HG03045 (cell line): ENCODE results near the gene NCKAP5.

Source experiments
- ATAC-seq: cut with Tn5 transposase; IDR thresholded peaks from one replicate; pipeline ENCODE4 v1.9.1; 2021; ENCODE audit warnings: mild to moderate bottlenecking, moderate library complexity; ENCODE audit not compliant: unreplicated experiment

Gene NCKAP5

DNA sequence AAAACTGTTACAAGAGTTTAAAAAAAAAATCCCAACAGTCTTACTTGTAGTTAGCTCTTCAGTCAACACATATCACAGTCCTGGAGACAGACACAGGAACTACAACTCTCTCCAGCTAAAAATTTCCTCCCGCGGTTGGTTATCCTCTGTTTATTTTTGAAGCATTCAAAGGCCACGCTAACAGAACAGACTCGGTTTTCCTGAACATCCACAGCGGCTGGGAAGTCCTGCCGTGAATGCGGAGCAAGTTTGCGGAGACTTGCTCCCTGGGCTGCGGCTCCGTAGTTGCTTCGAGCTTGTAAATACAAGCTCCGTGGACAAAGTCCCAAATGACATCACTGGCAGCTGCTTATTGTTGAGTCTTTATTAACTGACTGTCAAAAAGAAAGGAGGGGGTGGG is at the start of gene NCKAP5:
Gene NCKAP5 (minus strand): TSS at position 292 of the 400 bp plus-strand sequence. CDS start 50,937 bp downstream, outside the sequence.
- no peak for ATAC-seq

DNA sequence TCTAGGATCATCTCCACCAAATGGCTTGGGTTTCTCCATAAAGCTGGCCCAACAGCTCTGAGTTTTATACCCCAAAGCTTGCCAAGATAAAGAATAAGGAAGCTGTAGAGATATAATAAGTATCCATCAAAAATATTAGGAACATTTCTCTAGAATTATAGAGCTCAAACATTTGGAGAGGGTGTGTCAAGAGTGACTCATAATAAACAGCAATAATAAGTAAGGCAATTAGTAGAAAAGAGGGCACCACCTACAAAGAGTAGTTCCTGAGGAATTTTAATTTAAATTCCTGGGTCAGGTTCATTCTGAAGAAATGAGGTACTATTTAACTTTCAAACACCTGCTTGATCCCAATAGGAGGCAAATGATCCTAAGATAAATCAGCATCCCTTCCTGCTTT is 41.4 kb upstream of the NCKAP5 start:
- ATAC-seq, result no peak

DNA sequence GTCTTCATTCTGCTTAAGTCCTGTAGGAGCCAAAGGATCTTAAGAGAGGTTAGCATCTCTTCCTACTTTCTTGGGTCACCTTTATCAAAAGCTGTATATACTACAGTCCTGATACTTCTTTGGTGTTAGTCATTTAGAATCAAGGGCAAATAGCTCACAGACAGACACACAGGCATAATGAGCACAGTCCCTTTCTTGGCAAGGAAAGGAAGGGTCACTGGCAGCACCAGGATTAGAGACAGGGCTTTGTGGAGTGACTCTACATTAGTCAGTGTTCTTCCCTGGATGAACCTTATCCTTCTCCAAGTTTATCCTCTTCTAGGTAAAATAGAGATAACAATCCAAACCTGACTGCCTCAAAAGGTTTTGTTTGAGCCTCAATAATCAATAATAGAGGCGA is 40.0 kb upstream of the NCKAP5 start:
- no peak for ATAC-seq

DNA sequence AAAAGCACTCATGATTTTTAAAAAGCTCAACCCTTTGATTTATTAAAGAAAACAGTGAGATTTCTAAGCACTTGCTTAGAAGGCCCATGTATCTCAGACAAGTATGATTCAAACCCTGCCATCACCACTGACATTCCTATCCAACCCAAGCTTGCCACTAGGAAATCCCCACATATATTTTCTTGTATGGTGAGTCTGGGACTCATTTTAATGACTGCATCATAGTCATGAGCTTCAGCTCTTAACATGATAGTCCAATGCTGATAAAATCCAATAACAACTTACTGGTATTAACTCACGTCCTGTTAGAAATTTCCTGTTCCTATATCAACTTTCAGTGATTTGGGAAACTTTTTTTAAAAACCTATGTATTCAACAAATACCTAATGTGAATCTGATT is 39.4 kb upstream of the NCKAP5 start:
- no peak for ATAC-seq

DNA sequence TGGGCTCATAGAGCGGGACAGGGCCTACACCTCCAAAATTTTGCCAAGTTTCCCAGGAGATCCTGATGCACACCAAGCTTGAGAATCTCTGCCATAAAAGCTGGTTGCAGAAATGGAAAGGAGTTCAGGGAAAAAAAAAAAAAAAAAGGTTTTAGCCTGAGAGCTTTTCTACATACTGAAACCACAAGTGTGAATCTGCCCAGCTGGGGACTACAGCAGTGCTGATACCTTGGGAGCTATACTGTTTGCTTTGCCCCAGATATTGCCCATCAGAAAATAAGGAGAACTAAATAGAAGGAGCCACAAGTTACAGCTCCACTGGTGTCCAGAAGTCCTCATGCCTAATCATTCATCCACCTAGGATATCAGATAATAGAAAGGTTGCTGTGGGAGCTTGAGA is 38.4 kb upstream of the NCKAP5 start:
- no peak for ATAC-seq

DNA sequence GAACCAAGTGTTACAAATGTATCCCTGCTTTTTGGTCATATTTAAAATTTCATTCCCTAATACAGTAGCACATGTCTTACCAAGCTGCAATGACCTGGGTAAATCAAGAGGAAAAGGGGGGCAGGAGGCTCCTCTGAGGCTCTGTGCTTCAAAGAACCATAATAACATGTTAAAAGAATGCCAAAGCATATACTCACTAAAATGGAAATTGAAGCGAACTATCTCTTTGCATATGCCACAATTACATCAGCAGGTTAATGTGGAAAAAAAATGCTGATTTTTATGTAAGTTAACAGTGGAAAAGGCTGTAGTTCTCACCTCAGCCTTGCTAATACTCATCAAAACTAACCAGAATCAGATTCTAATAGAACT is 37.5 kb upstream of the NCKAP5 start:
- no peak for ATAC-seq

DNA sequence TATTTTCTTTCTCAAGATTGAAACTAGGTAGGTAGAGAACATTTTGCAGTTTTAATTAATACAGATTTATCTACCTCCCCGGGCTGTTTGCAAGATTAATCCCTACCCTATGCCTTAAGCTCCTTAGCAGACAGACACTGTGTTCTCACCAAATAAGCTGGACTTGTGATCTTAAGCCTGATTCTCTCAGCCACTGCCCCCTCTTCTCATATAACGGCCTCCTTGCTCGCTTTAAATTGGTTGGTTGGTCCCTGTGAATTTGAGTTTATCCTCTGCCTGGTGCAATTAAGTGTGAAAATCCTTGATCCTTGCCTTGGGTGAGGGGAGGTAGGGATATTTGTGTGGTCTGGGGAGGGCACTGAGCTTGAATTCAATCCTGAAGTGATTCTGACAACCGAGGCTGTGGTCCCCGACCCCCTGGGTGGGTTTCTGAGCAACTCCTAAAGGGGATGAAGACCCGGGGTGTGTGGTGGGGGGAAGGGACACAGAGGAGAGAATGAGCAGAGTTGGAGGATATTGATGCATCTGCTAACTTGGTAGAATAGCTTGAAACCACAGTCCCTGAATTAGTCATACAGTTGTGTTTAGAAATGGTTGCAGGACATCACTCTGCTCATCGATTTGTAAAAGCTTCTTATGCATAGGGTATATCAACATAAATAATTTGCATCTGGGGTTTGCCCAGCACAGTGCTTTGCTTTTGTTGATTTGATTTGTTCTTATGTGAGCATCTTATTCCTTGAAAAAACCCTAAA is 36.9 kb upstream of the NCKAP5 start:
- ATAC-seq, result no peak

DNA sequence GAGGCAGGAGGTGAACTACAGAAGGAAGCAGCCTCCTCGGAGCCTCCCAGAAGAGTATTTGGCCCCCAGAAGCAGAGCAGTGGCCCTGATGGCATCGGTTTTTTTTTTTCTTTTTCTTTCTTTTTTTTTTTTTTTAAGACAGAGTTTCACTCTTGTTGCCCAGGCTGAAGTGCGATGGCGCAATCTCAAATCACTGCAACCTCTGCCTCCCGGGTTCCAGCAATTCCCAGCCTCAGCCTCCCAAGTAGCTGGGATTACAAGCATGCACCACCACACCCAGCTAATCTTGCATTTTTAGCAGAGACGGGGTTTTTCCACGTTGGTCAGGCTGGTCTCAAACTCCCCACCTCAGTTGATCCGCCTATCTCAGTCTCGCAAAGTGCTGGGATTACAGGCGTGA is 34.8 kb upstream of the NCKAP5 start:
- no peak for ATAC-seq

DNA sequence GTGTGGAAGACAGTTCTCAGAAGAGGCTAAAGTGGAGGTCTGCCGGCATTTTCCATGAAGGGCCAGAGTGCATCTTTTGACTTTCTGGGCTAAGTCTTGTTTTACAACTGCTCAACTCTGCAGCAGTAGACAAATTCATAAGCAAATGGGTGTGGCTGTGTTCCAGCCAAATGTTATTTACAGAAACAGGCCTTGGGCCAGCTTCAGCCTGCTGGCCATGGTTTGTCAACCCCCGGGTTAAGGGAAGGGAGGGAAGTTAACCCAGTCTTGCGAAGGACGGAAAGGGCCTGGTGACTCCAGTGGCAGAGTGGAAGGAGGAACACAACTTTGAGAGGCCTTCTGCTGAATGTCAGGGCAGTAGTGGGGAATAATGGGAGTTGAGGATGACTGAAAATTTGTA is 34.3 kb upstream of the NCKAP5 start:
- ATAC-seq, result no peak

DNA sequence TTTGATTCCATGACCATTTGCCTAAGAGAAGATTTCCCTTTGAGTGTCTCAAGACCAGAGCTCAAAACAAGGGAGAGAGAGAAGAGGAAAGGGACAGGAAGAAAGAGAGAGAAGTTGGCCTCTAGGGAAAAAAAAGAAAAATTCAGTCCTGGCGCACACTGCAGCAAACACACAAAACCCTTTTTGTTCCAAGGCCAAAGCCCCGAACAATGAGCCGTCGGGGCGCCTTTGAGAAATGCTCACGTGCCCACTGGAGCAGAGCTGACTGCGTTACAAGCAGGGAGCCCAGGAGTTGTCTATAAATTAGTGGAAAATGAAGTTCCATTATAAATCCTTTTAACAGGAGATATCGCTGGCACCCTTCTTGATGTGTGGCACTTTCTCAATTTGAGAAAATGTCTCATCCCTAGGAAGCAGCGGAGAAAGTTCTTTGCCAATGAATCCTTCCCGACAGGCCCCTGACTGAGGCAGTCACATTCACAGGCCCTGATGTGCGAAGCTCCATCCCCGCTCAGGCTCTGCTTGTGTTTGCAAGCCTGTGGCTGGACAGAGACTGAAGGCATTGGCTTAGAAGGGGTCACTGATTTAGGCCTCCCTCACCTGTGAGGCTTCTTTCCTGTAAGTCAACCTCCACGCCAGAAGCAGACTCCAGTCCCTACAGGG is 32.1 kb upstream of the NCKAP5 start:
- ATAC-seq, result no peak

DNA sequence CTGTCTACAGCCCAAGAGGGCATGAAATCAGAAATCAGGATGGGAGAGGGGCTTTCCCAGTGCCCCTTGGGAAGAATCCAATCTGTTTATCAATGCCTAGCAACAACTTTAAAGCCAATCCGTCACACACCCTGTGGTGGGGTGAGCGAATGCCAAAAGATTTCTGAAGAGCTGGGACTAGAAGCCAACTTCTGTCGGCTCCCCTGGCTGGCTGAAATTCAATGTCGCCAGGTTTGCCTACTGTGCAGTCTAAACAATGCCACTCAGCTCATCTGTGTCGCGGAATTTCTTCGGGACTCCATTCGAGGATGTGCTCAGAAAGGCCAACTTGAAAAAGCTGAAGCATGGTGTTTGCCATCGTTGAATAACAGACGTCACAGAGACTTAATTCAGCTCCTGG is 31.5 kb upstream of the NCKAP5 start:
- ATAC-seq, result no peak

DNA sequence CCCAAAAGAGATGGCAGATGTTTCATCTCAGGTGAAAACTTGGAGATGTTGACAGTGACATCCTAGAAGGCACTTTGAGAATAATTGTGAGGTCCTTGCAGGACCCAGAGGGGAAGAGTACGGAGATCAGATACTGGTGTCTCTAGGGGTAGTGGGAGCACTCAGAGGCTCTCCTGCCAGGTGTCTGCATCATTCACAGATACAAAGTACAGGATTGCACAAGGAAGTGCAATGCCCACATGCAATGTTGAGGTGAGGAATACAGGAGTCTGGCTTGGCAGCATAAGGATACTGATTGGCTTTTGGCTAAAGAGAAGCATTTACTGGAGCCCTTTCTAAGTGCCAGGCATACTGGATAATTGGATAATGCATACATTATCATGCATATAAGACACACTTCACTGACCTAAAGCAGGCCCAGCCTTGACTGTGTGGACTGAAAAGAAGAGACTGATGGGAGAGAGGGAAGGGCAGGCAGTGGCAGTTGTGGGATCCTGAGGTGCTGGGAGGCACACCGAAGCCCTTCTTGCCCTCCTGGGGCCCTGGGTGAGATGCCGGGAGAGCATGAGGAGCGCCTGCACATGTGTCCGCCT is 31.0 kb upstream of the NCKAP5 start:
- no peak for ATAC-seq

DNA sequence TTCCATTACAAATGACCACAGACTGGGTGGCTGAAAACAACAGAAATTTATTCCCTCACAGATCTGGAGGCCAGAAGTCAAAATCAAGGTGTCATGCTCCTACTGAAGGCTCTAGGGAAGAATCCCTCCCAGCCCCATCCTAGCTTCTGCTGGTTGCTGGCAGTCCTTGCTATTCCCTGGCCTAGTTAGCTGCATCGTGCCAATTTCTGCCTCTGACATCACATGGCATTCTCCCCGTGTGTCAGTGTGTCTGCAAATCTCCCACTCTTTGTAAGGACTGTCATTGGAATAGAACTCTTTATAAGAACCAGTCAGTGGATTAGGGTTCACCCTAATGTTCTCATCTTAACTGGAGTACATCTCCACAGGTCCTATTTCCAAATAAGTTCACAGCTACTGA is 30.5 kb upstream of the NCKAP5 start:
- no peak for ATAC-seq

DNA sequence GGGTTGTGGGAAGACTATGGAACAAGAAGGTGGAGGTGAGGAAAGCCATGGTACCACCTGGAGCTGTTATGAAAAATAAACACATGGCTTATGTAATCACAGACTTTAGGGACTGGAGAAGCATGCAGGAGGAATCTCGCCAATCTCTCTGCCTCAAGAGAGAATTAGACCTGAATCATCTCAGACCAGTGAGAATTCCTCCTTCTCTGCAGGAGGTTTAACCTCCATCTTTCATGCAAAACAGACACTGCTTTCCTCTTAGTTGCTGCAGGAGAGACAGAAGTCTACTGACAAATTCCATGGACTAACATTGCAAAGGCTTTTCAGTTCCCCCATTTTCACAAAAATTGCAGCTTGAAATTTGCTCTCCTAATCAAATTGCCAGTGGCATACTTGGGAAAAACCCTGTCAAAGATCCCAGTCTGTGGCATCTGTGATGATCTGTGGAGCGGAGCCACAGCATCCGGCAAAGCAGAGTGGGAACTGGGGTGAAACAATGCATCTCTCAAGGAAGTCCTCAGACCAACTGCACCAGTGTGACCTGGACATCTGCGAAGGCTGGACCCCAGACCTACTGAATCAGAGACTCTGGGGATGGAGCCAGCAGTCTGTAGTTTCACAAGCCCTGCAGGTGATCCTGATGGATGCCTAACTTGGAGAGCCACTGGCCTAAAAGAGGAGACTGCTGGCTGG is 28.6 kb upstream of the NCKAP5 start:
- ATAC-seq, result no peak

DNA sequence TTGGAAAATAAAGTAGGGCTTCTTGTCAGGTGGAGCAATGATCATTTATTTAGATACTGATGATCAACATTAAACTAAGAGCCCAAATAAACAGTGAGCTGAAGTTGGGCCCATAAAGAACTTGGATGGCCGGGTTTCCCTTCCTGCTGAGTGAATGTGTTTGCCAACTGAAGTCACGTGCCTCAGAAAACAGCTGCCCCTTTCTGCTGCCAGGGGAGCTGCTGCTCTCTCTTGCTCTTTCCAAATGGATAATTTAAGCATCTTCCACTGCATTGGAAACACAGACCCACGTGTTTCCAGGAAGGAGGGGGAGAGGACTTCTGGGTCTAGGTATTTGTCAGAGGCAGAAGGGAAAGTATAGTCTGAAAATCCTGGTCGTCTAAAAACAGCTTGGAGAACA is 22.9 kb upstream of the NCKAP5 start:
- ATAC-seq, result no peak

DNA sequence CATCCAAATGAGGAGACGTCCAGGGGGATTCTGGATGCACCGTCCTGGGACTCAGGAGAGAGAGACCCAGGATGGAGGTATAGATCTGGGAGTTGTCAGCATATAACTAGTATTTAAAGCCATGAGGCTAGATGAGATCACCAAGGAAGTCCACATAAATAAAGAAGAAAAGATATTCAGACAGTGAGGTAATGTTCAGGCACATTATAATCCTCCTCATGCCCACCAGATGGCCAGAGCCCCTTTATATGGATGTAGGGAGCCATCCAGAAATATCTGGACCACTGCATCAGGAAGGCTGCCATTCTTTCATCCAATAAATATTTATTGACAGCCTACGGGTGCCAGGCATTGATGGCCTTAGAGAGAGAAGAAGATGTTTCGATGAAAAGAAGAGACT is 21.2 kb upstream of the NCKAP5 start:
- no peak for ATAC-seq

DNA sequence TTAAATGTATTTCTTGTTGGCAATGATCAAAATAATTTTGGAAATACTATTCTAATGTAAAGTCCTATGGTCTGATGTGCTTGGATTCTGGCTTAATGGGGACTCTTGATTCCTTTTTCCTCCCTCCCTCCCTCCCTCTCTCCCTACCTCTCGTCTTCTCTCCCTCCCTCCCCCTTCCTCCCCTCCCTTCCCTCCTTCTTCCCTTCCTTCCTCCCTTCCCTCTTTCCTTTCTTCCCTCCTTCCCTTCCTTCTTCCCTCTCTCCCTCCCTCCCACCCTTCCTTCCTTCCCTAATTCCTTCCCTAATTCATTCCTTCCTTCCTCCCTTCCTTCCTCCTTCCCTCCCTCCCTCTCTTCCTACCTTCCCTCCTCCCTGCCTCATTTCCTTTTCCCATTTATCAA is 19.9 kb upstream of the NCKAP5 start:
- no peak for ATAC-seq

DNA sequence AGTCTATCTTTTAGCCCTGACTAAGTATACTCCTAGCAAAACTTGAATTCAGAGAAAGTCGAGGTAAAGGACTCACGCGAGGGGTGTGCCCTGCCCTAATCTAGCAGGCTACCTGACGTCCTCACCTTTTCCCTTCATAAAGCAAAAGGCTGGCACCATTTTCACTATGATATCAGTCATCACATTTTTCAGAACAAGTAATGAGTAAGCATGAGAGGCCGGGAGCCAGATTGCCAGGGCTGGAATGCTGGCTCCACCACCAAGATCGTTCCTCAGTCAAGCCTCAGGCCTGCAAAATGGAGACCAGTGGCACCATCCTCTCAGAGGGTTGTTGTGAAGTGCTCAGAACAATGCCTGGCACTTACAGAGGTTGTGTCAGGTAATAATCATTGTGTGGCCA is 18.7 kb upstream of the NCKAP5 start:
- no peak for ATAC-seq

DNA sequence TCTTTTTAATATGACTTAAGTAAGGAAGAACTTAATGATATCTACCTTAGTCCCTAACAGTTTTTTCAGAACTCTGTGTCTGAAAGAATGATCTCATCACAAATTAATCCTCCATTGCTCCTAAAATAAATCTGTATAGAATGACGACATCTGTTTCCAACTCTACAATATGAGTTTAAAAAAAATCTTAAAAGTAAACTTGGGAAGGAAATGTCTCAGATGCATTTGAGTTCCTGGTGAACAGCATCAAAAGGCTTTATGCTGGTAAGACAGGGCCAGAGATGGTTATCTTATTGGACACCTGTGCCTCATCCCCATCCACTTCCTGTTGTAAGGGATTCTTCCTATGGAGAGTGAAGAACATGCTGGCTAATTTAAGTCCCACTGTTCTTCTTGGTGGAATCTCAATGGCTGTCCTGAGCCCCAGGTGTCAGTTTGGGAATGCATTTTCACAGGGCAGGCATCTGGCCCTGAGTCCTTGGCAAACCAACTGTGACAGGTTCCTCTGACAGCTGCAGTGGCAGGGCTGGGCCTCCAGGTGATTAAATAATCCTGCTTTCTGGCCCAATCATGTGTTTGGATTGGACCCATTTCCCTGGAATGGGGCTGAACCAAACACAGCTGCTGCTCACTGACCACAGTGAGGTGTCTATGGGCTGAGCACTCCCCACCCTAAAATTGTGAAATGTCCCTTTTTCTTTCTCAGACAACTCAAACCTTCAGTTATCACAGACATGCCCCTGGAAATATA is 12.9 kb upstream of the NCKAP5 start:
- ATAC-seq, result no peak

DNA sequence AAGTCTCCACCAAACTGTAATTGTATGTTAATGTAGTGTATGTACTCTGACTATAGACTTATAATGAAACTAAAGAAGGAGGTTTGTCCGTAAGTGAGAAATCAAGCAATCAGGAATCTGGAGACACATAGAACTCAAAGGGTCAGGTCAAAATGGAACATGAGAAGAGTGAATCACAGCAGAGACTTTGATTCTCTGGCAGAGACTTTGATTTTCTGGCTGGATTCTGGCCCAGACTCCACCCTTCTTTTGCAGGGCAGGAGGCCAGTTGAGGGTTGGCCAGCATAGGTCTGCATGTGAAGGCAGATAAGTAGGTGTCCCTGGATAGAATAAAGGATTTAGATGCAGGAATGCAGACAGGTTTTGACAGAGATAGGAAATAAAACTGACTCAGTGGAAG is 11.0 kb upstream of the NCKAP5 start:
- ATAC-seq, result no peak

DNA sequence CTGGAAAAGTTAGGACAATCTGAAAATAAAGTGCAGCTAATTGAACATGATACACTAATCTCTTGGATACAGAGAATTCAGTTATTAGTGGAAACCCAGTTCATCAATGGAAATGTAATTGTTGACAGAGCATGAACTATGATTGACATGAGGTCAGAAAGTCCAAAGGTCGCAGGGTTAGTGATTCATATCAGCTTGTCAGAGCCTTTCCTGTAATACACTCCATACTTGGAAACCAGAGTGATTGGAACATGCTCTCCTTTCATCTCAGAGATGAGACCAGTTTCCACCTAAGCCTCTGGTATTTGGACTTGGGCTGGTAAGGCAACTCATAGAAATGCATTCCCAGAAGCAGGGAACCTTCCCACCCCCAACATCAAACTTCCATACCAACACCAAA is 8.5 kb upstream of the NCKAP5 start:
- no peak for ATAC-seq
